Measurements from ENCODE around the gene RTN4IP1. TPM values are rescaled to one million over a fixed set of nuclear protein-coding genes. Genes with fewer than 3 reads are reported as not detected.

RTN4IP1 gene
- total RNA-seq (2014; rRNA removed; shearing (Covaris generic); ENCODE audit: low replicate concordance) = 15.8 and 27.4 TPM in 2 replicates

DNA sequence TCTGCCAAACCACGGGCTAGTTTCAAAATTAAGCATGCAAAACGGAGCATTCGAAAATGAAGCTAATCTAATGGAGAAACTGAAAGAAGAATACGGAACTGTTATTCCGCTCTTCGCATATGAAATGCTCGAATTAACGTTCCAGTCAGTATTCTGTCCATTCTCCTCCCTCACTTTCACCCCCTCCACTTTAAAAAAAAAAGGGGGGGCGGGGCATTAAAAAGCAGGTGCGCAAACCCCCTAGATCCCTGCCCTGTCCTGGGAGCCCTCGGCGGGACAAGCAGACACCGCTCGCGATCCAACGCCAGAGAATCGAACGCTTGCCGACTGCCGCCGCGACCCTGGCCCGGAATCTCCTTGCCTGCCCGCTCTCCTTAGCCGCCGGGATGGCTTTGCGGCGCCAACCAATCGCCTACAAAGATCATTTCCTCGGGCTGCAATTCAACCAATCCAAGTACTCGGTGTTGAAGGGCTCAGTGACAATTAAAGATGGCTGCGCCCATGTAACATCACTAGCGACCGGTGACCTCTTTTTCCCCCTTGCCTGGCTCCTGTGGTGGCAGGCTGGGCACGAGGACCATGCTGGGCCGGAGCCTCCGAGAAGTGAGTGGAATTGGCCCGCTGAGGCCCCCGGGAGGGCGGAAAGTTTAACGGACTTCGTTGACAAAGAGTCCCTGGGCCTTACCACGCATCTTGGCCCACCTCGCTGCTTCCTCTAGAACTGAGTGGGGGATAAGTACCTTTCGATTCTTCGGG lies at the start of gene RTN4IP1, which contains the start of gene QRSL1:
Gene RTN4IP1, minus strand, starts transcription at position 396 of the 756 bp plus-strand sequence. CDS start 477 bp downstream, outside the sequence.
Gene QRSL1, plus strand, starts transcription at position 476 of the 756 bp plus-strand sequence. Its CDS starts 104 bp downstream, at position 580.
- in situ Hi-C loops (cut with HindIII; ENCODE audit: low pct_unique_long_range_greater_than_20kb, low sequenced_read_pairs) = no loop called here
- peak; percentile 91 for DNase-seq (ENCODE audit: low read depth)

GRCh38 chr6:106677282-106677681 lies 48.0 kb upstream of the RTN4IP1 start:
- in situ Hi-C loops (cut with HindIII; ENCODE audit: low pct_unique_long_range_greater_than_20kb, low sequenced_read_pairs) = no loop called here
- no peak for DNase-seq (ENCODE audit: low read depth)

- DNase-seq (ENCODE audit: low read depth) = peak; percentile 28
- in situ Hi-C loops (cut with HindIII; ENCODE audit: low pct_unique_long_range_greater_than_20kb, low sequenced_read_pairs) = no loop called here
Observed at GRCh38 chr6:106674541-106675229, 45.4 kb upstream of the RTN4IP1 start.

DNA sequence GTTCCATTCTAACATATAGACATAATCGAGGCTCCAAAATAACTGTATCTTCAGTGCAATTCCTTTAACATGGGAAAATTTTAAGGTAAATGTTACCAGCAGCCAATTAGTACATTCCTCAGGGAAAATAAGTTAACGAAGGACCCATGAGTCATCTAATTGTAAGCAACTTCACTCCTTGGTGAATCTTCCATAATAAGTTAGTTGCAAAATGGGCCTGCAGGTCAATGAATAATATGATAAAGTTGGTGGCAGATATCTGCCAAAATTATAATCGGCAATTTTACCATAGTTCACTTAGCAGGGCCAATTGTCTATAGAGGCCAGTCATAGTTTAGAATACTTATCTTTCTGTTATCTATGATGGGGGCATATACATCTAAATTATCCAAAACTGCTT lies 42.4 kb upstream of the RTN4IP1 start:
- in situ Hi-C loops (cut with HindIII; ENCODE audit: low pct_unique_long_range_greater_than_20kb, low sequenced_read_pairs) = no loop called here
- DNase-seq (ENCODE audit: low read depth) = no peak

DNA sequence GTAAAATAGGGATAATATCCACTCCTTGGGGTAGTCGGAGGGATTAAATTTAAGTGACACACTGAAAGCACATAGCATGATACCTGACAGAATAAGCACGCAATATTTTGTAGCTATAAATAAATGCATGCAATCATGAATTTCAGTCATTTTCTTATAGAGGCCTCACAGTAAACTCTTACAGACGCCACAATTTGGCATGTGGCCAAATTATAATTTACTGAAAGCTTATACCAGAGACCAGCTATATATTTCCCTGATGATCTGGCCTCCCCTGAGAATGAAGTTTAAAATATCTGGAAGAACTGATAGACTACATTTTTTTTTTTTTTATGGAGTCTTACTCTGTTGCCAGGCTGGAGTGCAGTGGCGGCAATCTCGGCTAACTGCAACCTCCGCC lies 40.9 kb upstream of the RTN4IP1 start:
- no peak for DNase-seq (ENCODE audit: low read depth)
- in situ Hi-C loops (cut with HindIII; ENCODE audit: low pct_unique_long_range_greater_than_20kb, low sequenced_read_pairs) = no loop called here

DNA sequence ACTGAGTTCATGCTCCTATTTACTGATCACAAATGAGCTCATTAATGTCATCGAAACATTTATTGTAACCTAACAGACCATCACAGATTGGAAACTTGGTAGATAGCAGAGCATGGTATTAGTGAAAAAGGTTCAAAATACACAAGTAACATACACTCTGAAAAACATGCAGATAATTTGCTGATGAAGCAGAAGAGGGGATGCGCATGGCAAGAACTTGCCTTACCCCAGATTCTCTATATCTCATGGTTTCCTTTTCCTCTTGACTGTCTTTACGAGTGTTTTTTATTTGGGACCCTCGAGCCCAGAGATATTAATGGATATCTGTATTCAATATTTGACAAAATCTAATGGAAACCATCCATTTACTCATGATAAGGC lies 37.7 kb upstream of the RTN4IP1 start:
- DNase-seq (ENCODE audit: low read depth) = no peak
- in situ Hi-C loops (cut with HindIII; ENCODE audit: low pct_unique_long_range_greater_than_20kb, low sequenced_read_pairs) = no loop called here

DNA sequence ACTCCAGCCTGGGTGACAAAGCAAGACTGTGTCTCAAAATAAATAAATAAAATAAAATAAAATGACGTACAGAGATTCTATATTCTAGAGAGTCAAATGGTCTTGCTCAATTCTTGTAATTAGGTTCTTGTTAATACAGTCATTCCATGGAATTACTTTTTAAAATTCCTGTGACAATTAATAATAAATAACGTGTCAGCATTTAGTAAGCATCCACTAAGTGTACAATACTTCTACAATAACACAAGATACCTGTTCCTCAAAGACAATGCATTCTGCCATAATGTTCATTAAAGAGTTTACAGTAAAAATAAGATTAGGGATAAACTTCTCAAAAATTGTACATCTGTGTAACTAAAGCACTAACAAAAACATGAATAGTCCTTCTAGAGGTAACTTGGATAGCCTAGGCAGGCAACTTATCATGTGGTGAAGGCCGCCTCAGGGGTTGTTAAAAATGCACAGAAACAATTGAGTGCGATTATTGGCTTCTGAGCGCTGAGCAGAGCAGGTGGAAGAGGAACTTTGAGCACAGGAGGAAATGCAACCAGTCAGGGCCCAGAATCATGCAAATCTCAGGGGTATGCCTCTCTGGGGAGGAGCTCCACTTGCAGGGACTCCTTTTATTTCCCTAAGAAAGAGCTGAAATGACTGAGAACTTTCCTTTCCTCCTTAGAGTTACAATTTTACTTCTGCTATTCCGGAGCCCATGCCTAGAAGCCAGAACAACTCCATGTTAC lies 37.2 kb upstream of the RTN4IP1 start:
- in situ Hi-C loops (cut with HindIII; ENCODE audit: low pct_unique_long_range_greater_than_20kb, low sequenced_read_pairs) = no loop called here
- DNase-seq (ENCODE audit: low read depth) = no peak

GRCh38 chr6:106662458-106662857 lies 33.2 kb upstream of the RTN4IP1 start:
- no peak for DNase-seq (ENCODE audit: low read depth)
- in situ Hi-C loops (cut with HindIII; ENCODE audit: low pct_unique_long_range_greater_than_20kb, low sequenced_read_pairs) = no loop called here

- in situ Hi-C loops (cut with HindIII; ENCODE audit: low pct_unique_long_range_greater_than_20kb, low sequenced_read_pairs) = no loop called here
Observed at GRCh38 chr6:106659859-106660258, 30.6 kb upstream of the RTN4IP1 start.

DNA sequence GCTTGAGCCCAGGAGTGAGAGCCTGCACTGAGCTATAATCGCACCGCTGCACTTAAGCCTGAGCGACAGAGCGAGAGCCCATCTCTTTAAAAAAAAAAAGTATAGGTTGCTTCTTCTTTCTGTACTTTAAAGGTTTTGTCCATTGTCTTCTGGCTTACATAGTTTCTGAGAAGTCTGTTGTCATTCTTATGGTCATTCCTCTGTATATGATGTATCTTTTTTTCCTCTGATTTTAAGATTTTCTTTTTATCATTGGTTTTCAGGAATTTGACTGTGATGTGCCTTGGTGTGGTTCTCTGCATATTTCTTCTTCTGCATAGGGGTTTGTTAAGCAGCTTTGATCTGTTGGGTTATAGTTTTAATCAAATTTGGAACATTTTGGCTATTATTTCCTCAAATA lies 29.2 kb upstream of the RTN4IP1 start:
- in situ Hi-C loops (cut with HindIII; ENCODE audit: low pct_unique_long_range_greater_than_20kb, low sequenced_read_pairs) = no loop called here

More at GRCh38 chr6:106659859-106660258, 30.6 kb upstream of the RTN4IP1 start:
- DNase-seq (ENCODE audit: low read depth) = no peak

DNA sequence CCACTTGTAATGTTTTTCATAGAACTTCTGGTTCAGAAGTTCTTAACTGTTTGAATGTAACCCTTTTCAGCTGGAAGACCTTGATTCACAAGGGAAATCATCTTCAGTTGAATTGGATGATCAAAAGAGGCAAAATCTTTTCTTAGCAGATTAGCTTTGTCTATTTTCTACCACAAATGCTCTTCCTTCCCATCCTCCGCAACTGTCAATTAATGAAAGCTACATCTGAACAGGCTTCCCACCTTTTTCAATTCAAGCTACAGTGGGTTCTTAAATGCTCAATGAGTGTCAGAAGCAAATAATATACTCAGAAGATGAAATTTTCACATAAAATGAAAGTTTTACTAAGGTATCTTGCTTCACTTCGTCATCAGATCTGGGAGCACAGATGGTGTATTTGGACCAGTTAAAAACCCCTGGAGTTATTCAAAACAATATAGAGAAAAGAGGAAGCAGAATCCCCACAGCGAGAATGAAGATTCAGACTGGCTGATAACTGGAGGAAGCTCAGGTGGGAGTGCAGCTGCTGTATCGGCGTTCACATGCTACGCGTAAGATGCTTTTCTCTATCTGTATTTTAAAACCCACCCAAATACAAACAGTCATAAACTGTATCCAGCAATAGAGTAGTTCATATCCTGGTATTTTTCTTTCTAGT lies 19.5 kb upstream of the RTN4IP1 start:
- in situ Hi-C loops (cut with HindIII; ENCODE audit: low pct_unique_long_range_greater_than_20kb, low sequenced_read_pairs) = no loop called here
- no peak for DNase-seq (ENCODE audit: low read depth)

More for the DNA sequence above, 29.2 kb upstream of the RTN4IP1 start:
- DNase-seq (ENCODE audit: low read depth) = peak; percentile 21

DNA sequence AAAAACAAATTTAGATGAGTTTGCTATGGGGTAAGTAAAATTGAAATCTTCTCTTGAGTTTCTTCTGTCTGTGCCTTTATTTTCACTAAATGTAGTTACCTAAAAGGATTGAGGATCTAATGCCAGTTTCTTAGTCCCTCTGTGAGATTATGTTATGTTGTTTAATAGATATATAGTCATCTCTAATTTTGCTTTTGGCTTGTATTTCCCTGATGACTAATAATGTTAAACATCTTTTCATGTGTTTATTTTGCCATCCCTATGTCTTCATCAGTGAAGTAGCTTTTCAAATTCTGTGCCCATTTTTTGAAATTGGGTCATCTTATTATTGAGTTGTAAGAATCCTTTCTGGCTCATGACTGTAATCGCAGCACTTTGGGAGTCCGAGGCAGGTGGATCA lies 13.8 kb upstream of the RTN4IP1 start:
- DNase-seq (ENCODE audit: low read depth) = no peak
- in situ Hi-C loops (cut with HindIII; ENCODE audit: low pct_unique_long_range_greater_than_20kb, low sequenced_read_pairs) = no loop called here

DNA sequence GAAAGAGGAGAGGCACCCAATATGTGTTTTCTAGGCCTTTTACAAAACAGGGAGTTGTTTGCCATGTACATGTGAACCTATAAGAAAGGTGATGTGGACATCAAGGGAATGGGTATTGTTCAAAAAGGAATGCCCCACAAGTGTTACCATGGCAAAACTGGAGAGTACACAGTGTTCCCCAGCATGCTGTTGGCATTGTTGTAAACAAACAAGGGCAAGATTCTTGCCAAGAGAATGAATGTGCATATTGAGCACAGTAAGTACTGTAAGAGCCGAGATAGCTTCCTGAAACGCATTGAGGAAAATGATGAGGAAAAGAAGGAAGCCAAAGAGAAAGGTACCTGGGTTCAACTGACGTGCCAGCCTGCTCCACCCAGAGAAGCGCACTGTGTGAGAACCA lies 13.2 kb upstream of the RTN4IP1 start:
- in situ Hi-C loops (cut with HindIII; ENCODE audit: low pct_unique_long_range_greater_than_20kb, low sequenced_read_pairs) = no loop called here

DNA sequence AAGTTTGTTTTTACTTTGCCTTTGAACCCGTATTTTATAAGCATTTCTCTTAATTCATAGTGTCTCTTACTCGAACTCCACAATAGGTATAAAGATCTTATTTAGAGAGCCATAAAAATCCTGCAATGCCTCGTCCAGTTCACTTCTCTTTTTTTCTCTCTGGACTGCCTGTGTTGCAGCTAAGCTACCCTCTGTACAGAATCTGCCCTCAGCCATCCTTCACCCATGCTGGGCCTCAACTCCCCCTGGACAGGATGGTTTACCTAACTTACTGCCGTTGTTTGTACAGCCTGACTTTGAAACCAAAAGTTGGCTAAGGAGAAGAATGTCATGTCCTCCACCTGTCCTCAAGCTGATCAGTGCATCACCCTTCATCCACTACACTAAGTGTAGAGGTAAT lies 10.5 kb upstream of the RTN4IP1 start:
- in situ Hi-C loops (cut with HindIII; ENCODE audit: low pct_unique_long_range_greater_than_20kb, low sequenced_read_pairs) = no loop called here
- no peak for DNase-seq (ENCODE audit: low read depth)

More for the DNA sequence above, 13.2 kb upstream of the RTN4IP1 start:
- DNase-seq (ENCODE audit: low read depth) = no peak

- no peak for DNase-seq (ENCODE audit: low read depth)
- in situ Hi-C loops (cut with HindIII; ENCODE audit: low pct_unique_long_range_greater_than_20kb, low sequenced_read_pairs) = no loop called here
Observed at GRCh38 chr6:106637717-106638341, 8.5 kb upstream of the RTN4IP1 start.

GRCh38 chr6:106637051-106637716 lies 7.9 kb upstream of the RTN4IP1 start:
- DNase-seq (ENCODE audit: low read depth) = no peak
- in situ Hi-C loops (cut with HindIII; ENCODE audit: low pct_unique_long_range_greater_than_20kb, low sequenced_read_pairs) = no loop called here

- DNase-seq (ENCODE audit: low read depth) = no peak
- in situ Hi-C loops (cut with HindIII; ENCODE audit: low pct_unique_long_range_greater_than_20kb, low sequenced_read_pairs) = no loop called here
Observed at GRCh38 chr6:106634565-106634964, 5.3 kb upstream of the RTN4IP1 start.
